AML-193 (cell line): ENCODE data around the gene LITAF.
A peak's percentile ranks its signal among the peaks of the same experiment; 100 is the strongest.

Experiments
- DNase-seq, 2 experiments: peaks; one replicate each; lab custom pipeline; 2025; lab: John Stamatoyannopoulos, UW

Gene LITAF

DNA sequence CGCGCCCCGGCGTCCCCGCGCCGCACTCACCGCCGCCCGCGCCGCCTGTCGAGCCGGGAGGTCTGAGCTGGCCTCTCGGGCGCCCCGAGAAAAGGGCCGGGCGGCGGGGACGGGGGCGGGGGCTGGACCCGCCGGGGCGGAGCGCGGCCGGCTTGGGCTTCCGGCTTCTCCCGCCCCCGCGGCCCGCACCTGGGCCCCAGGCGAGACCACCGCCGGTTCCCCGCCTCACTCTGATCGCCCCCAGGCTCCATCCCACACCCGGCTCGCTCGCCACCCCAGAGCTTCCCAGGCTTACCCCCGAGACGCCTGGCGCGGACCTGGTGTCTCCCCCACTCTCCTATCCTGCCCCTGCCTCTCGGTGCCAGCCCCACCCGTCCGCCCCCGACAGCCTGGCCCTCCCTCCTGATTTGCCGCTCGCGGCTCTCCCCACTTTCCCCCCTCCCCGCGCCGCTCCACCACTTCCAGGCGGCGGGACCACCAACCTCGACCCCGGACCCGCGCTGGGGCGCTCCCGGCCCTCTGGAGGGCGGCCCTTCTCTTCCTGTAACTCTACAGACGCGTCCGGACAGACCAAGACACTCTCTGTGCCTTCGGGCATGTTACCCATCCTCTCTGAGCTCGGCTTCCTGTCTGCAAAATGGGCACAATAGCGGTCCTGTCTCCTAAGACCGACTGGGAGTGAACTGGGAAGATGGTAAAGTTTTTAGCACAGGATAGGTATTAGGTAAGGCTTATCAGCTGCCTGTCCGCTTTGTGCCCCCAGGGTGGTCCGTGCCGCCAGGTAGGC is at the start of gene LITAF:
LITAF (minus strand) TSS at position 64 of the 787 bp plus-strand sequence. CDS start 30,189 bp downstream, outside the sequence.
- DNase-seq = no peak

DNA sequence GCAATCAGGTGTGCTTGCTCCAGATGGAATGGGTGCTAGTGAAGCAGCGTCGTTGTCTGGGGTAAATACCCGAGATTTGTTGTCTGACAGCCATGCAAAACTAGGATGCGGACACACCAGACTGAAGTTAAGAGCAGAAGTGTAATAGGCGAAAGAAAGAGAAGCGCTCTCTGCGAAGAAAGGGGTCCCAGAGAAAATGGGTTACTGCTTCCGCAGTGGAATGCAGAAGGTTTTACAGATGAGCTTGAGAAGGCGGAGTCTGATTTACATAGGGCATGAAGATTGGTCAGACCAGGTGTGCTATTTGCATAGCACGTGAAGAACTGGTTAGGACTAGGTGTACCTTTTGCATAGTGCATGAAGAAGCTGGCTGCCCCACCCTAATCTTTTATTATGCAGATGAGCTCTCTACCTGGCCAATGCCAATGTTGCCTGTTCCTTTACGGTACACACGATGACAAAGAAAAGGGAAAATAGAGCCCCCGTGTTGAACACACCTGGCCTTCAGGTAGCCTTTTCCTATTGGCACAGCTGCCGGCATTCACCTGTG is 49.5 kb upstream of the LITAF start:
- no peak for DNase-seq

- DNase-seq = no peak
These were observed 49.0 kb upstream of the LITAF start for GRCh38 chr16:11635679-11636171.

GRCh38 chr16:11635113-11635652 is 48.5 kb upstream of the LITAF start:
- no peak for DNase-seq

DNA sequence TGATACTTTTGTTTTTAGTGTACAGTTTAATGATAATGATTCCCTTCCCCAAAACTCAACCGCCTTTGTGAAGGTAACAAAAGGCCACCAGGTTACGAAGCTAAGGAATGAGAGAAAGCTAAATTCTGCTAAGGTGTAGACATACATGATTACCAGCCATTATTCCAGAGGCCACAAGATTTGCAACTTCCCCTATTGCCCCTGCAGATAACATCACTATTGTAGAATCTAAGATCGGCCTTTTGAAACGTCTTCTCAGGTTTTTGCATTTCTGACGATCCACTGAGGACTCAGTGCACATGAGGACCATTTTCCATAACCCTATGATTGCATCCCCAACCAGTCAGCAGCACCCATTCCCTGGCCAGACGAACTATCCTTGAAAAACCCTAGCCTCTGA is 47.6 kb upstream of the LITAF start:
- DNase-seq = peak; percentile 7 to 46

GRCh38 chr16:11633113-11633512 is 46.4 kb upstream of the LITAF start:
- no peak for DNase-seq

- no peak for DNase-seq
These were observed 45.8 kb upstream of the LITAF start for GRCh38 chr16:11632455-11632939.

- DNase-seq = no peak
These were observed 44.5 kb upstream of the LITAF start for GRCh38 chr16:11631214-11631613.

GRCh38 chr16:11630768-11631056 is 44.0 kb upstream of the LITAF start:
- no peak for DNase-seq

- DNase-seq = no peak
These were observed 43.5 kb upstream of the LITAF start for GRCh38 chr16:11630046-11630767.

DNA sequence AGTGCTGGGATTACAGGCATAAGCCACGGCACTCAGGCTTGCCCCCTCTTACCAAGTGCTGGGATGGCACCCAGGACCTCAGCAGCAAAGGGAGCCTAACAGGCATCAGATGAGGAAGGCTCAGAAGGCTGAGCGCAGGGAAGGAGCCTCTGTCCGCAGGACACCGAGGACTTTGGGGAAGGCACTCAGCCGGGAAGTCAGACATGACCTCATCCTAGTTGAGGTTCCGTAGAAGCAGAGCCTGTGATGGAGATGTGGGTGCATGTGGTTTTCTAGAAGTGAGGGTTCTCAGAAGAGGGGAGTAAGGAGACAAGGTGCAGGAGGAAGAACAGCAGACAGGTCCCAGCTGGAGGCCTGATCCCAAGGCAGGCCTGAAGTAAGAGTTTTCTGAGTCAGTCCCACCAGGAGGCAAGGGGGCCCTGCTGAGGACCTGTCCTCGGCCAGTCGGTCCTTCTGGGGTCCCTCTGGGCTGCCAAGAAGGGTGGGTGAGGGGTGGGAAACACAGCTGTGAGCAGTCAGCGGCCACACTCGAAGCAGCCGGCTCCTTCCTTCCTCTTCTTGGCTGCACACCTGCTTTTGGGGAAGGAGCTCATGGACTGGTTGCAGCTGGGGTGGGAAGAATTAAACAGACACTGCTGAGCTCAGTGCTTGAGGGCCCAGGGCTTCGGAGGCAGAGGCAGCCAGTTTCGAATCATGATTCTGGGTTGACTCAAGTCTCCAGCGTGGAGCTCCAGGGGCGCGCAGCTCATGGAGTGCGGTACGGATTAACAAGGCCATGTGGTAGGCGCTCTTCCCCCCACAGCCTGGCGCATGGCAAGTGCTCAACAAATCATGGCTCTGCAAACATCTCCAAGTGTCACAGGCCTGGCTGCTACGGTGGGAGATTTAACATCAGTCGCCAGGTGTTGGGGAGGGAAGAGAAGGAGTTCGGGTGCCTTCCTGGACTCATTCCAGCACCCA is 42.6 kb upstream of the LITAF start:
- DNase-seq = peak; percentile 37 to 51

GRCh38 chr16:11627822-11628457 is 41.2 kb upstream of the LITAF start:
- DNase-seq = no peak

DNA sequence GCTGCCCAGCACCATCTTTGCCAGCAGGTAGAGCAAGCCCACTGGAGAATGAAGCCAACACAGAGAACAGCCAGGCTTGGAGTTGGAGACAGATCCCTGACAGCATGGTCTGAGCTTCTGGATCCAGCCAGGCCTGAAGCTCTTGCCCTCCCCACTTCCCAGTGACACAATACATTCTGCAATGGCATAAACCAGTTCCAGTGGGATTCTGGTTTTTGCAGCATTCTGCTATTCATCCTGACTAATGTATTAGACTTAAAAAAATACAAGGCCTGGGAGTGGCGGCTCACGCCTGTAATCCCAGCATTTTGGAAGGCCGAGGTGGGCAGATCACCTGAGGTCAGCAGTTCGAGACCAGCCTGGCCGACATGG is 40.6 kb upstream of the LITAF start:
- DNase-seq = no peak

DNA sequence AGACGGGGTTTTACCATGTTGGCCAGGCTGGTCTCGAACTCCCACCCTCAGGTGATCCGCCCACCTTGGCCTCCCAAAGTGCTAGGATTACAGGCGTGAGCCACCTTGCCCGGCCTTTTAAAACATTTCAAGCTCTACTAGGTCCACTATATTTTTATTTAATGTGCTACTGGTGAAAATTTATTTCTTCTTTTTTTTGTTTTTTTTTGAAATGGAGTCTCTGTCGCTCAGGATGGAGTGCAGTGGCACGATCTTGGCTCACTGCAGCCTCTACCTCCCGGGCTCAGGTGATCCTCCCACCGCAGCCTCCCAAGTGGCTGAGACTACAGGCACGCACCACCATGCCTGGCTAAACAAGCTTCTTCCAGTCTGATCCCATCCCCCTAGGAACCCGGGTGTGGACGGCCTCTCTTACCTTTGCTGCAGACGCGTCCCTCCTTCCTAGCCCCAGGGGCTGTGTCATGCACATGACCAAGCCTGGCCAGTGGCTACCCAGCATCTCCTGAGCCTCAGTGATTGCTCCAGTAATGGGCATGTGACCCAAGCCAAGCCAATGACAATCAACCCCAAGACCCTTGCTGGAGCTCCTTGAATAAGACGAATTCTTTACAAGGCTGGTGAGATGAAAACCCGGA is 40.1 kb upstream of the LITAF start:
- DNase-seq = no peak

DNA sequence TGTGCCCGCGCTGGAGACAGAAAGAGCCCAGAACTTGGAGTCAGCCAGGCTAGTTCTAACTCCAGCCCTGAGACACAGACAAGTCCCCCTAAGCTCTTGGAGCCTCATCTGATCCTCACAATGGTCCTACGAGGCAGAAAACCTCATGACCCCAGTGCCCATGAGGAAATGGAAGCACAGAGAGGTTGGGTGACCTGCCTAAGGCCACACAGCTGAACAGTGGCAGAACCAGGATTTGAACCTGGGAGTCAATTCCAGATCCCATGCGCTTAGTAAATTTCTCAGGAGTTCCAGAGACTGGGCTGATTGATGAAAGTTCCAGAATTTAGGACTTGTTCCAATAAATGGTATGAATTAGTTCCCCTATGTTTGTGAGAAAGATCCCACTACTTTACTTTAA is 39.0 kb upstream of the LITAF start:
- no peak for DNase-seq

GRCh38 chr16:11624636-11625607 is 38.2 kb upstream of the LITAF start:
- peak; percentile 41 to 42 for DNase-seq

DNA sequence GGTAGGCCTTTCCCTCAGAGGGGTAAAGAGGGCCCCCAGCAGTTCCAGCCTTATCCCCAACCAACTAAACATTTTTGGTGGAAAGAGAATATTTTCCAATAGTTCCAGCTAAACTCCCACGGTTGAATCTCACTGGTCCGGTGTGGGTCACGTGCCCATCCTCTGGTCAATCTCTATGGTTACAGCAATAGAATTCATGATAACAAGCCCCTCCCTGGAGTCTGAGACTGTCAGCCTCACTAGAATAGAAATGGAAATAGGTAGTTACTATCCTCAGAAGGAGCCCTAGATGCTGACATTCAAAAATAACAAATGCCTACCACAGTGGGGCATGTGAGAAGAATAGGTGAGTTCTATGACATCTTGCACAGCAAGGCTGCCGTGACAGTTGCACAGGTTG is 37.5 kb upstream of the LITAF start:
- no peak for DNase-seq

DNA sequence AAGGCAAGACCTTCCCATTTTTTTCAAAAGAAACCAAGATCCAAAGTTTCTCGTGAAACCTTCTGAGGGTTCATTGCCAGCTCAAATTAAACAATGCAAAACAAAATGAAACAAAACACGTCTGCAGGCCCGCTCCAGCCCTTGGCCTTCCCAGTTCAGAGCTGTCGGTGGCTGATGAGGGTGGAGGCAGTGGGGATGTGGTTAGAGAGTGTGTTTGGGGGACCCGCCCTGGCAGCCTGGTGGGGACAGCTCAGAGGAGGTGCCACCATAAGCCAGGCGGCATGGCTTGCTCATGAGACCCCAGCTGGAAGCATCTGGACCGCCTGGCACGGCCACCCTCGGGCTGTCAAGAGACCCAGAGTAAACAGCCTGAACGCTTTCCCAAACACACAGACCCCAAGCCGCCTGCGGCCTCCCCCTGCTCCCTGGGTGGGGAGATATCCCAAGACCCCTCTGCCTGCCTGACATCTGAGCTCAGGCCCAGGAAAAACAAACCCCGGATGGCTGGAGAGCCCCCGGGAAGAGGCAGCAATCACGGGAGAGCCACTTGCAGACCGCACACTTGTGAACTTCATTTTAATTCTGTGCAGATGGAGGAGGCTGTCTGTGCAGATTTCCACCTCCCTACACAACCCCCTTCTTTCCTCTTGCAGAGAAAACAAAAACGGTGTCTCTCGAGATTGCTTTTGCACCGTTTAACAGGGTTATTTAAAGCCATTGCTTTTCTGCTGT is 35.4 kb upstream of the LITAF start:
- DNase-seq = no peak

GRCh38 chr16:11621539-11621919 is 34.8 kb upstream of the LITAF start:
- DNase-seq = no peak
